Keratinocyte (primary cell): Measurements from ENCODE around the gene GALNT9. TPM values are rescaled to one million over a fixed set of nuclear protein-coding genes. Genes with fewer than 3 reads are reported as not detected.

Source experiments
- DNase-seq: peaks from one replicate; pipeline ENCODE4 v3.0.0-alpha.2; 2011; ENCODE audit warnings: low read depth, missing footprints, low spot score
- FAIRE-seq: peaks from 2 replicates; lab custom pipeline; 2011; peaks lifted over from hg19 to GRCh38; lab: Jason Lieb, UNC
- H2AFZ ChIP-seq: 2 replicates; pipeline ENCODE4 v1.6.0; 2012; ENCODE audit warnings: low read length, control low read depth, inconsistent platforms; ENCODE audit not compliant: control insufficient read depth
- H3K27ac ChIP-seq: 2 replicates; pipeline ENCODE4 v1.5.1; 2011; ENCODE audit warnings: low read length; ENCODE audit not compliant: control insufficient read depth, insufficient read depth
- H3K27me3 ChIP-seq: 3 replicates; pipeline ENCODE4 v1.6.0; 2011; ENCODE audit warnings: low read length; ENCODE audit not compliant: control insufficient read depth, insufficient read depth; ENCODE audit errors: extremely low read depth
- H3K36me3 ChIP-seq, 2 experiments: 2 replicates in 1 of 2; 3 replicates in 1 of 2; pipeline ENCODE4 v1.5.1; 2011; ENCODE audit warnings: low read length in 2 of 2, mild to moderate bottlenecking in 1 of 2; ENCODE audit not compliant: control insufficient read depth in 2 of 2, insufficient read depth in 2 of 2; ENCODE audit errors: extremely low read depth in 1 of 2
- H3K4me1 ChIP-seq: 3 replicates; pipeline ENCODE4 v1.5.1; 2011; ENCODE audit warnings: low read length; ENCODE audit not compliant: control insufficient read depth, insufficient read depth; ENCODE audit errors: extremely low read depth
- H3K4me2 ChIP-seq: 3 replicates; pipeline ENCODE4 v1.6.0; 2011; ENCODE audit warnings: low read depth, low read length; ENCODE audit not compliant: control insufficient read depth, insufficient read depth; ENCODE audit errors: extremely low read depth
- H3K4me3 ChIP-seq, 3 experiments: fragments of 200-600 bp in 1 of 3; sonication (generic) in 1 of 3; 2 replicates in 2 of 3; 3 replicates in 1 of 3; pipeline ENCODE4 v1.5.1; 2011 to 2016; ENCODE audit warnings: low read length in 3 of 3, mild to moderate bottlenecking in 3 of 3, control low read depth in 2 of 3, inconsistent platforms in 1 of 3, low read depth in 1 of 3, mixed read lengths in 1 of 3, mixed run types in 1 of 3, moderate library complexity in 1 of 3; ENCODE audit not compliant: control insufficient read depth in 2 of 3, insufficient read depth in 2 of 3; ENCODE audit errors: extremely low read depth in 1 of 3
- H3K79me2 ChIP-seq: 2 replicates; pipeline ENCODE4 v1.6.0; 2012; ENCODE audit warnings: low read length; ENCODE audit not compliant: control insufficient read depth, insufficient read depth
- H3K9ac ChIP-seq: 3 replicates; pipeline ENCODE4 v1.6.0; 2011; ENCODE audit warnings: low read length; ENCODE audit not compliant: control insufficient read depth, insufficient read depth; ENCODE audit errors: extremely low read depth
- H3K9me1 ChIP-seq: 3 replicates; pipeline ENCODE4 v1.6.0; 2011; ENCODE audit warnings: low read length; ENCODE audit not compliant: control insufficient read depth, insufficient read depth; ENCODE audit errors: extremely low read depth
- H3K9me3 ChIP-seq: 2 replicates; pipeline ENCODE4 v1.5.1; 2012; ENCODE audit warnings: low read depth, low read length; ENCODE audit not compliant: control insufficient read depth
- H4K20me1 ChIP-seq: 3 replicates; pipeline ENCODE4 v1.6.0; 2011; ENCODE audit warnings: low read length; ENCODE audit not compliant: control insufficient read depth, insufficient read depth; ENCODE audit errors: extremely low read depth
- CTCF ChIP-seq, 3 experiments: IDR thresholded peaks in 1 of 3; conservative IDR thresholded peaks in 1 of 3; optimal IDR thresholded peaks in 1 of 3; 2 replicates in 2 of 3; 3 replicates in 1 of 3; pipeline versions ENCODE3 to v1.5.1; 2011; ENCODE audit warnings: low read length in 3 of 3, mild to moderate bottlenecking in 3 of 3, moderate library complexity in 2 of 3, control low read depth in 1 of 3, inconsistent platforms in 1 of 3; ENCODE audit not compliant: insufficient read depth in 2 of 3; ENCODE audit errors: extremely low read depth in 1 of 3
- EZH2 ChIP-seq: IDR thresholded peaks from one replicate; pipeline ENCODE4 v1.6.1; 2012; ENCODE audit warnings: inconsistent platforms, mild to moderate bottlenecking, low read length, moderate library complexity
- dilution Hi-C: fragments of 300-500 bp; cut with MboI; formaldehyde crosslinking; loops from one replicate; pipeline ENCODE4 v1.7.0; 2020; ENCODE audit warnings: low sequenced_read_pairs; ENCODE audit not compliant: extremely low pct_ligation_motif_present
- polyA plus RNA-seq, 5 experiments: library from polyadenylated mRNA; depleted of rRNA in 3 of 5; stranded (reverse) in 3 of 5; stranded (forward) in 1 of 5; unstranded in 1 of 5; fragments of >200 nt; gene quantifications; 1 replicate in 1 of 5; 2 replicates in 3 of 5; 3 replicates in 1 of 5; pipeline versions ENCODE4 v1.2.1 to v1.2.3, GENCODE V29; 2011 to 2012; ENCODE audit warnings: missing spikeins in 2 of 5, low read depth in 1 of 5, low replicate concordance in 1 of 5

GALNT9 gene
- polyA plus RNA-seq, 1 donor (not counting 4 experiments of a cell fraction or from before 2014, with no cell fraction given) = not detected

- no peak for DNase-seq
- H3K4me1 ChIP-seq = peaks cover 3% of the 10 kb centered on the region
- no peak for FAIRE-seq
- dilution Hi-C loops = no loop called here
- H3K36me3 ChIP-seq = no peaks in the 10 kb centered on the region
- H3K27ac ChIP-seq = no peak overlapping the region
- H3K4me3 ChIP-seq = no peak overlapping the region
- H2AFZ ChIP-seq = no peak overlapping the region
- H3K4me2 ChIP-seq = no peak overlapping the region
- peaks cover 4% of the 10 kb centered on the region for H3K27me3 ChIP-seq
- no peak for TF ChIP-seq EZH2
- no peak for TF ChIP-seq CTCF (optimal IDR thresholded peaks at IDR 0.05 in 1 of 3, IDR thresholded peaks at IDR 0.05 in 1 of 3, conservative IDR thresholded peaks at IDR 0.05 in 1 of 3; ENCODE audit: extremely low read depth in 1 of 3, insufficient read depth in 2 of 3, low read length in 3 of 3)
- peaks cover 9% of the 10 kb centered on the region for H3K9me3 ChIP-seq
- H3K9ac ChIP-seq = no peak overlapping the region
- no peaks in the 10 kb centered on the region for H4K20me1 ChIP-seq
- no peaks in the 10 kb centered on the region for H3K9me1 ChIP-seq
- H3K79me2 ChIP-seq = no peaks in the 10 kb centered on the region
These were observed 137.5 kb downstream of the GALNT9 start for GRCh38 chr12:132191715-132192553.

DNA sequence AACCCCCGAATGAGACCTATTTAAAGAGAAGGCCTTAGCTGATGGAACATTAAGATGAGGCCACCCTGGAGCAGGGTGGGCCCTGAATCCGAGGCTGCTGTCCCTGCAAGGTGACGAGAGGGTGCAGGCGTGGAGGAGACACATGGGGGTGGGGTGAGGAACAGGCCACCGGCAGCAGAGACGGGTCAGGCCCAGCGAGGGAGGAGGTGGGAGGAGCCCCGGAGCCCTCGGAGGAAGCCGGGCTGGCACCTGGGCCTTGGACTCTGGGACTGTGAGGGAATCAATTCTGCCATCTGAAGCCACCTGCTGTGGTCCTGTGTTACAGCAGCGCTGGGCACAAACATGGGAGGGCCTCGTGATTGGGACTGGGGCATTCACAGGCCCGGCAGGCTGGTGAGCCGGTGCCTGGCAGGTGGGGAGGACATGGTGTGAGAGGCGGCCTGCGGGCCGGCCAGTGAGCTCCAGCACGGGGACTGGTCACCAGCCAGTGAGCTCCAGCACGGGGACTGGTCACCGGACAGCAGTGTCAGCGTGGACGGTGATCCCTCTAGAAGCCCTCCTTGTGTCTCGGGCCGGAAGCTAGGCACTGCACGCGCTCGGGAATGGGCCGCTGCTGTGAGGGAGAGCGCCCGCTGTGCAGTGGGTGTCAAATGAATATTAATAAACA, 138.4 kb downstream of the GALNT9 start:
- Histone ChIP-seq H3K4me1 (peaks cover 3% of the 10 kb centered on the region), H3K9me3 (peaks cover 9% of the 10 kb centered on the region), H3K9me1 (no peaks in the 10 kb centered on the region), H3K79me2 (no peaks in the 10 kb centered on the region), H3K27me3 (peaks cover 5% of the 10 kb centered on the region), H4K20me1 (no peaks in the 10 kb centered on the region), H3K4me2 (no peak overlapping the region), H3K27ac (no peak overlapping the region), H2AFZ (no peak overlapping the region), H3K9ac (no peak overlapping the region), H3K4me3 (no peak overlapping the region), H3K36me3 (no peaks in the 10 kb centered on the region)
- TF ChIP-seq CTCF (optimal IDR thresholded peaks at IDR 0.05 in 1 of 3, IDR thresholded peaks at IDR 0.05 in 1 of 3, conservative IDR thresholded peaks at IDR 0.05 in 1 of 3; ENCODE audit: extremely low read depth in 1 of 3, insufficient read depth in 2 of 3, low read length in 3 of 3) (no peak), EZH2 (no peak)
- dilution Hi-C loops = no loop called here
- DNase-seq (no peak), FAIRE-seq (no peak)
